Large intestine (tissue), 3 donors: ENCODE measurements around the gene EXOC3. TPM values are rescaled to one million over a fixed set of nuclear protein-coding genes. Genes with fewer than 3 reads are reported as not detected.

Experiments
- DNase-seq, 2 donors: peaks; one replicate each; pipeline versions ENCODE4 v3.0.0 to v3.0.0-alpha.2; 2013
- H3K27ac ChIP-seq: one replicate; pipeline ENCODE4 v1.5.1; 2013; ENCODE audit warnings: low read length
- H3K27me3 ChIP-seq: 2 replicates; pipeline ENCODE4 v1.6.1; 2013; ENCODE audit warnings: low read length; ENCODE audit not compliant: control insufficient read depth, insufficient read depth
- H3K36me3 ChIP-seq: 2 replicates; pipeline ENCODE4 v1.6.1; 2013; ENCODE audit warnings: low read length; ENCODE audit not compliant: control insufficient read depth, insufficient read depth
- H3K4me1 ChIP-seq: one replicate; pipeline ENCODE4 v1.6.1; 2013; ENCODE audit warnings: low read length; ENCODE audit not compliant: control insufficient read depth, insufficient read depth
- H3K4me3 ChIP-seq: one replicate; pipeline ENCODE4 v1.5.1; 2013; ENCODE audit warnings: low read length
- H3K9me3 ChIP-seq: one replicate; pipeline ENCODE4 v1.6.1; 2013; ENCODE audit warnings: mild to moderate bottlenecking, low read depth, low read length, moderate library complexity; ENCODE audit not compliant: control insufficient read depth
- WGBS: methylation state at CpG from one replicate; pipeline ENCODE4 v1.1.5; 2013; ENCODE audit warnings: low lambda C conversion rate; ENCODE audit not compliant: insufficient coverage; 5-methylcytosine and 5-hydroxymethylcytosine counted together
- polyA plus RNA-seq: library from polyadenylated mRNA; unstranded; fragments of 120-200 nt; gene quantifications from one replicate; pipeline ENCODE4 v1.2.1, GENCODE V29; 2013

The EXOC3 gene
- polyA plus RNA-seq, 1 donor: 59.1 TPM

DNA sequence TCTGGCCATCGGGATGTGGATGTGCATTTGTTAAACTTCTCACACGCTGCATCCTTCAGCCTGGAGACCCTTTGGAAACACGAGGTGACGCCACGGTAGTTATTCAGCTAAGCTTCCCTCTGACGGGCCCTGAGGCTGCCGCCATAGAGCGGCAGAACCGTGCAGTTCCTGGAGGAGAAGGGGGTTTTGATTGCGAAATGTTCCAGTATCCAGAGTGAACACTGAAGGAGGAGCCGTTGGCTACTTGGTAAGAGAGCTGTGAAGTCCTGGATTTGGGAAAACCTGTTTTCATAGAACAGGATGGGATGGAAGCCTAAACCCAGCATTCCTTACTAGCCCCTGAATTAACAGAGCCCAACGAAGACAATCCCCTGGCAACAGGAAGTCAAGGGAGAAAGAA is 23.0 kb upstream of the EXOC3 start:
- Histone ChIP-seq H3K4me3 (no peak overlapping the region), H3K27me3 (no peaks in the 10 kb centered on the region), H3K4me1 (peaks cover 13% of the 10 kb centered on the region), H3K9me3 (peaks cover 13% of the 10 kb centered on the region), H3K36me3 (no peaks in the 10 kb centered on the region), H3K27ac (no peak overlapping the region)
- DNase-seq: no peak
- no CpG with 5 or more reads among the region's 12 CpGs for WGBS

- H3K27ac ChIP-seq: no peak overlapping the region
- no peak overlapping the region for H3K4me3 ChIP-seq
- WGBS: no CpG with 5 or more reads among the region's 52 CpGs
- DNase-seq: no peak
- H3K9me3 ChIP-seq: peaks cover 10% of the 10 kb centered on the region
- peaks cover 8% of the 10 kb centered on the region for H3K4me1 ChIP-seq
- H3K27me3 ChIP-seq: no peaks in the 10 kb centered on the region
- no peaks in the 10 kb centered on the region for H3K36me3 ChIP-seq
Measured at GRCh38 chr5:420632-421286, 22.2 kb upstream of the EXOC3 start.

- H3K4me1 ChIP-seq: peaks cover 1% of the 10 kb centered on the region
- WGBS: no CpG with 5 or more reads among the region's 34 CpGs
- no peaks in the 10 kb centered on the region for H3K36me3 ChIP-seq
- H3K27ac ChIP-seq: no peak overlapping the region
- DNase-seq: no peak
- no peak overlapping the region for H3K4me3 ChIP-seq
- peaks cover 5% of the 10 kb centered on the region for H3K9me3 ChIP-seq
- no peaks in the 10 kb centered on the region for H3K27me3 ChIP-seq
Measured at GRCh38 chr5:421287-421880, 21.6 kb upstream of the EXOC3 start.

- DNase-seq: no peak
- H3K36me3 ChIP-seq: no peaks in the 10 kb centered on the region
- H3K27me3 ChIP-seq: no peaks in the 10 kb centered on the region
- H3K27ac ChIP-seq: no peak overlapping the region
- H3K4me1 ChIP-seq: no peaks in the 10 kb centered on the region
- H3K9me3 ChIP-seq: peaks cover 5% of the 10 kb centered on the region
- WGBS: no CpG with 5 or more reads among the region's 13 CpGs
- no peak overlapping the region for H3K4me3 ChIP-seq
Measured at GRCh38 chr5:421901-422300, 21.1 kb upstream of the EXOC3 start.

- no CpG with 5 or more reads among the region's 32 CpGs for WGBS
- no peaks in the 10 kb centered on the region for H3K4me1 ChIP-seq
- no peak overlapping the region for H3K27ac ChIP-seq
- H3K4me3 ChIP-seq: no peak overlapping the region
- H3K36me3 ChIP-seq: no peaks in the 10 kb centered on the region
- no peak for DNase-seq
- H3K27me3 ChIP-seq: no peaks in the 10 kb centered on the region
- H3K9me3 ChIP-seq: peaks cover 5% of the 10 kb centered on the region
Measured at GRCh38 chr5:422323-423232, 20.4 kb upstream of the EXOC3 start.

- no peaks in the 10 kb centered on the region for H3K27me3 ChIP-seq
- peaks cover 5% of the 10 kb centered on the region for H3K9me3 ChIP-seq
- no peak overlapping the region for H3K4me3 ChIP-seq
- H3K36me3 ChIP-seq: no peaks in the 10 kb centered on the region
- DNase-seq: no peak
- WGBS: no CpG with 5 or more reads among the region's 9 CpGs
- no peak overlapping the region for H3K27ac ChIP-seq
- H3K4me1 ChIP-seq: no peaks in the 10 kb centered on the region
Measured at GRCh38 chr5:423233-423565, 19.8 kb upstream of the EXOC3 start.

GRCh38 chr5:423626-424261 is 19.2 kb upstream of the EXOC3 start:
- H3K4me1 ChIP-seq: no peaks in the 10 kb centered on the region
- WGBS: 57% methylated on average over 1 of the region's 24 CpGs
- no peaks in the 10 kb centered on the region for H3K27me3 ChIP-seq
- no peak overlapping the region for H3K4me3 ChIP-seq
- H3K36me3 ChIP-seq: no peaks in the 10 kb centered on the region
- peaks cover 5% of the 10 kb centered on the region for H3K9me3 ChIP-seq
- H3K27ac ChIP-seq: no peak overlapping the region
- no peak for DNase-seq

DNA sequence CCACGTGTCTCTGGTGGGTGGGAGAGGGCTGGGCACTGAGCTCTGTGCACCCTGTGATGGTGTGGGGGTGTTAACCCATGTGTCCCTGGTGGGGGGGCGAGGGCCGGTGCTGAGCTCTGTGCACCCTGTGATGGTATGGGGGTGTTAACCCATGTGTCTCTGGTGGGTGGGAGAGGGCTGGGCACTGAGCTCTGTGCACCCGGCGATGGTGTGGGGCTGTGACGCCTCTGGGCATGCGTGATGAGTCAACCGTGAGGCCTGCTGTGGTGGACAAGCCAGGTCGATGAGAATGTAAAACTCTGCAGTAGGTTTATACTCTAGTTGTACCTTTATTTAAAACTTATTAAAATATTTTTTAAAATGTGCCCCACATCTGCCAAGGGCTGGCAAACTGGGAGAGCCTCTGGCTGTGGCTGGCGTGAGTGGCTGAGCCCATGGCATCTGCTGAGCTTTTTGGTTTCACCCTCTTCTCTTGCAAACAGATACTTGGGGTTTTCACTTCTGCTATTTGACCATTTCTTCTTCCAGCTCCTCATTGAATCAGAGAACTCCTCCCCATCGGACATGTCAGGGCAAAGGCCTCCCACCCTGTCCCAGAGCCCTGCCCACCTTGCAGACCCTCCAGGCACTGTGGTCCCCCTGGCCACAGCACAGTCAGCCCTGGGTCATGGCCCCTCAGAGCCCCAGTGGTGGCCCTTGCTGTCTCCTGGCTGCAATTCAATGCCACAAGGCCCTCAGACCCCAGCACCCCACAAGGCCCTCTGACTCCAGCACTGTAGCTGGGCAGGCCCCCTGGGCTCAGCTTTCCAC is 18.5 kb upstream of the EXOC3 start:
- WGBS: no CpG with 5 or more reads among the region's 11 CpGs
- DNase-seq: no peak
- Histone ChIP-seq H3K36me3 (no peaks in the 10 kb centered on the region), H3K4me3 (no peak overlapping the region), H3K27ac (no peak overlapping the region), H3K4me1 (no peaks in the 10 kb centered on the region), H3K27me3 (no peaks in the 10 kb centered on the region), H3K9me3 (peaks cover 8% of the 10 kb centered on the region)

- Histone ChIP-seq H3K9me3 (peaks cover 12% of the 10 kb centered on the region), H3K4me3 (no peak overlapping the region), H3K27ac (no peak overlapping the region), H3K27me3 (no peaks in the 10 kb centered on the region), H3K36me3 (no peaks in the 10 kb centered on the region), H3K4me1 (peaks cover 6% of the 10 kb centered on the region)
- DNase-seq: no peak
- no CpG with 5 or more reads among the region's 5 CpGs for WGBS
Measured at GRCh38 chr5:425714-426113, 17.3 kb upstream of the EXOC3 start.
